Endothelial cell of umbilical vein (primary cell): ENCODE measurements around the gene CT55. TPM values are rescaled to one million over a fixed set of nuclear protein-coding genes. Genes with fewer than 3 reads are reported as not detected.

Experiments used
- BruUV-seq: library from RNA; stranded (reverse); fragments of 400-500 nt; replicated peaks from 2 replicates; lab custom pipeline; 2021; lab: Mats Ljungman, UMichigan
- CTCF ChIA-PET: fragments of 300-600, 350-600 bp; sonication (Branson Sonifier 250); formaldehyde crosslinking; loops from one replicate; lab custom pipeline; 2021; ENCODE audit warnings: antibody characterized with exemption, inconsistent platforms; lab: Charles Lee
- POLR2A ChIA-PET: fragments of 300-600, 350-600 bp; sonication (Branson Sonifier 250); formaldehyde crosslinking; loops from one replicate; lab custom pipeline; 2021; ENCODE audit warnings: antibody characterized with exemption, inconsistent platforms; lab: Charles Lee
- DNase-seq: peaks from one replicate; pipeline ENCODE4 v3.0.0-alpha.2; 2011; ENCODE audit warnings: low read depth, low spot score
- FAIRE-seq: peaks from 2 replicates; lab custom pipeline; 2011; peaks lifted over from hg19 to GRCh38; lab: Jason Lieb, UNC
- H2AFZ ChIP-seq: 2 replicates; pipeline ENCODE4 v1.6.0; 2012; ENCODE audit warnings: low read depth, low read length, control low read depth, inconsistent platforms
- H3K27ac ChIP-seq: 2 replicates; pipeline ENCODE4 v1.5.1; 2011; ENCODE audit warnings: low read depth, mild to moderate bottlenecking, control low read depth, low read length, moderate library complexity; ENCODE audit not compliant: insufficient read depth
- H3K27me3 ChIP-seq, 2 experiments: 2 replicates each; pipeline versions ENCODE4 v1.6.0 to v1.6.1; 2011; ENCODE audit warnings: low read length in 2 of 2, mixed read lengths in 1 of 2; ENCODE audit not compliant: control insufficient read depth in 2 of 2, insufficient read depth in 2 of 2
- H3K36me3 ChIP-seq, 2 experiments: 2 replicates in 1 of 2; 3 replicates in 1 of 2; pipeline ENCODE4 v1.5.1; 2011; ENCODE audit warnings: low read length in 2 of 2, mild to moderate bottlenecking in 1 of 2, moderate library complexity in 1 of 2; ENCODE audit not compliant: control insufficient read depth in 2 of 2, insufficient read depth in 2 of 2; ENCODE audit errors: extremely low read depth in 1 of 2
- H3K4me1 ChIP-seq: 3 replicates; pipeline ENCODE4 v1.5.1; 2011; ENCODE audit warnings: mild to moderate bottlenecking, low read length; ENCODE audit not compliant: control insufficient read depth, insufficient read depth; ENCODE audit errors: extremely low read depth
- H3K4me2 ChIP-seq: 2 replicates; pipeline ENCODE4 v1.6.1; 2011; ENCODE audit warnings: low read length, control low read depth, mixed read lengths; ENCODE audit not compliant: insufficient read depth
- H3K4me3 ChIP-seq, 3 experiments: fragments of 200-600 bp in 1 of 3; sonication (generic), shearing (Covaris generic) in 1 of 3; replicated peaks in 1 of 3; 2 replicates each; pipeline ENCODE4 v1.5.1; 2011 to 2016; ENCODE audit warnings: control low read depth in 3 of 3, low read length in 3 of 3, mild to moderate bottlenecking in 2 of 3, inconsistent platforms in 1 of 3, low read depth in 1 of 3, moderate library complexity in 1 of 3; ENCODE audit not compliant: insufficient read depth in 1 of 3
- H3K79me2 ChIP-seq: 2 replicates; pipeline ENCODE4 v1.6.0; 2012; ENCODE audit warnings: low read length, inconsistent platforms; ENCODE audit not compliant: control insufficient read depth, insufficient read depth
- H3K9ac ChIP-seq: replicated peaks from 2 replicates; pipeline ENCODE3; 2011; ENCODE audit warnings: low read length, control low read depth; ENCODE audit not compliant: insufficient read depth; ENCODE audit errors: extremely low read depth
- H3K9me1 ChIP-seq: replicated peaks from 3 replicates; pipeline ENCODE4 v1.6.0; 2011; ENCODE audit warnings: mild to moderate bottlenecking, low read length; ENCODE audit not compliant: control insufficient read depth, insufficient read depth; ENCODE audit errors: extremely low read depth
- H3K9me3 ChIP-seq: replicated peaks from 2 replicates; pipeline ENCODE4 v1.5.1; 2012; ENCODE audit warnings: low read length, inconsistent platforms; ENCODE audit not compliant: control insufficient read depth, insufficient read depth
- H4K20me1 ChIP-seq: replicated peaks from 2 replicates; pipeline ENCODE3; 2011; ENCODE audit warnings: mild to moderate bottlenecking, low read length; ENCODE audit not compliant: control insufficient read depth, insufficient read depth; ENCODE audit errors: extremely low read depth
- EZH2 ChIP-seq: IDR thresholded peaks from 2 replicates; pipeline ENCODE4 v1.6.1; 2012; ENCODE audit warnings: borderline replicate concordance, low read depth, mild to moderate bottlenecking, moderate library complexity, low read length, inconsistent platforms; ENCODE audit not compliant: severe bottlenecking
- FOS ChIP-seq: IDR thresholded peaks from 2 replicates; pipeline ENCODE4 v1.6.1; 2011; ENCODE audit warnings: mild to moderate bottlenecking, low read length, moderate library complexity, borderline replicate concordance; ENCODE audit not compliant: insufficient read depth
- GATA2 ChIP-seq: IDR thresholded peaks from 2 replicates; pipeline ENCODE4 v1.7.0; 2011; ENCODE audit warnings: low read depth, mild to moderate bottlenecking, moderate library complexity, mixed read lengths, low read length; ENCODE audit not compliant: insufficient read length, insufficient read depth
- JUN ChIP-seq: IDR thresholded peaks from 2 replicates; pipeline ENCODE4 v1.6.1; 2011; ENCODE audit warnings: borderline replicate concordance, low read depth; ENCODE audit not compliant: insufficient read length, insufficient read depth
- MYC ChIP-seq: IDR thresholded peaks from one replicate; pipeline ENCODE4 v1.6.1; 2011; ENCODE audit warnings: mild to moderate bottlenecking, low read depth, low read length
- POLR2A ChIP-seq: IDR thresholded peaks from 2 replicates; pipeline ENCODE4 v1.6.1; 2012; ENCODE audit warnings: low read depth, mild to moderate bottlenecking, control low read depth, low read length
- POLR2AphosphoS5 ChIP-seq: IDR thresholded peaks from 2 replicates; pipeline ENCODE4 v1.6.1; 2012; ENCODE audit warnings: low read depth, mild to moderate bottlenecking, control low read depth, low read length, moderate library complexity; ENCODE audit not compliant: insufficient read depth
- dilution Hi-C: fragments of 300-500 bp; cut with MboI; formaldehyde crosslinking; loops from one replicate; pipeline ENCODE4 v1.15.0; 2019; ENCODE audit warnings: low sequenced_read_pairs; ENCODE audit not compliant: extremely low pct_ligation_motif_present
- intact Hi-C: fragments of 100-400 bp; cut with micrococcal nuclease; formaldehyde crosslinking; loops from one replicate; pipeline ENCODE4 v1.10.0; 2022
- polyA plus RNA-seq, 4 experiments: library from polyadenylated mRNA; depleted of rRNA in 3 of 4; stranded (reverse) in 3 of 4; unstranded in 1 of 4; fragments of >200 nt; gene quantifications; 2 replicates each; pipeline versions ENCODE4 v1.2.1 to v1.2.3, GENCODE V29; 2011 to 2012; ENCODE audit warnings: missing spikeins in 1 of 4
- total RNA-seq: library from RNA; stranded (reverse); gene quantifications from 2 replicates; pipeline ENCODE4 v1.2.3, GENCODE V29; 2021
- TF ChIP-seq, protein P1 (sequence below), 2 donors: IDR thresholded peaks; 1 replicate in 1 of 2; 2 replicates in 1 of 2; pipeline ENCODE4 v1.5.1; 2011; ENCODE audit warnings: low read length in 2 of 2, mild to moderate bottlenecking in 2 of 2, moderate library complexity in 2 of 2, control low read depth in 1 of 2, inconsistent platforms in 1 of 2, low read depth in 1 of 2; ENCODE audit not compliant: insufficient read depth in 1 of 2; ENCODE audit errors: extremely low read depth in 1 of 2
- TF ChIP-seq, protein P2 (sequence below): IDR thresholded peaks from 2 replicates; pipeline ENCODE4 v1.6.1; 2011; ENCODE audit not compliant: insufficient read depth, insufficient read length

Gene CT55
- total and polyA plus RNA-seq, 2 donors (not counting 3 experiments of a cell fraction or from before 2014, with no cell fraction given): not detected

DNA sequence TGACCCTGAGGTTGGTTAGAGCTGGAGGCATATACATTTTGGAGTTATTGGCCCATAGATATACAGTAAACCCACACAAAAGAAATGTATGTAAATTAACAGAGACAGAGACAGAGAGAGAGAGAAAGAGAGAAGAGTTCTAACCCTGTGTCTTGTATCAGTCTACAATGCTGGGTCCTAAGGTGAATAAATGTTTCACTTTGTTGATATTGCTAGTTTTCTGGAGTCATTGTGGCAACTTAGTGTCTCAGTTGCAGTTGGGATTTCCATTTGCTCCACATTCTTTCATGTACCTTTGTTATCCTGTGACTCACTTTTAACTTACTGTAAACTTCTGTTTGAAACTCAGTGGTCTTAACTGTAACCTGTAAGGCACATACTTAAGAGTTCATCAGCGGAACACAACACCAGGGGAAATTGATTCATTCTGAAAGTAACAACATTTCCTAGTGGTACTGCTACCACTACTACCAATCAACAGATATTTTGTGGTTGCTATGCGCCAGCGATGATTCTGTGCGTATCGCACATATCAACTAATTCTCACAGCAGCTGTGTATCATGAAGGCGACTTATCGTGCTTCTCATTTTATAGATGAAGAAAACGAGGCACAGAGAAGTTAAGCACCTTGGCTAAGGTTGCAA is 42.1 kb upstream of the CT55 start:
- no peaks in the 10 kb centered on the region for H3K9me1 ChIP-seq
- intact Hi-C loops: no loop called here
- FAIRE-seq (no peak), DNase-seq (no peak)
- no peaks in the 10 kb centered on the region for H3K4me1 ChIP-seq
- H4K20me1 ChIP-seq: no peaks in the 10 kb centered on the region
- no peak overlapping the region for H3K27ac ChIP-seq
- no peak overlapping the region for H3K4me3 ChIP-seq
- ChIA-PET POLR2A (no interaction called here), CTCF (no interaction called here)
- no peaks in the 10 kb centered on the region for H3K9me3 ChIP-seq
- dilution Hi-C loops: no loop called here
- H3K36me3 ChIP-seq: no peaks in the 10 kb centered on the region
- no peaks in the 10 kb centered on the region for H3K79me2 ChIP-seq
- H2AFZ ChIP-seq: no peak overlapping the region
- no TSS peak for BruUV-seq
- no peak overlapping the region for H3K4me2 ChIP-seq
- H3K27me3 ChIP-seq: no peaks in the 10 kb centered on the region
- TF ChIP-seq EZH2: no peak
- no peak for TF ChIP-seq GATA2
- TF ChIP-seq, protein P1, sequence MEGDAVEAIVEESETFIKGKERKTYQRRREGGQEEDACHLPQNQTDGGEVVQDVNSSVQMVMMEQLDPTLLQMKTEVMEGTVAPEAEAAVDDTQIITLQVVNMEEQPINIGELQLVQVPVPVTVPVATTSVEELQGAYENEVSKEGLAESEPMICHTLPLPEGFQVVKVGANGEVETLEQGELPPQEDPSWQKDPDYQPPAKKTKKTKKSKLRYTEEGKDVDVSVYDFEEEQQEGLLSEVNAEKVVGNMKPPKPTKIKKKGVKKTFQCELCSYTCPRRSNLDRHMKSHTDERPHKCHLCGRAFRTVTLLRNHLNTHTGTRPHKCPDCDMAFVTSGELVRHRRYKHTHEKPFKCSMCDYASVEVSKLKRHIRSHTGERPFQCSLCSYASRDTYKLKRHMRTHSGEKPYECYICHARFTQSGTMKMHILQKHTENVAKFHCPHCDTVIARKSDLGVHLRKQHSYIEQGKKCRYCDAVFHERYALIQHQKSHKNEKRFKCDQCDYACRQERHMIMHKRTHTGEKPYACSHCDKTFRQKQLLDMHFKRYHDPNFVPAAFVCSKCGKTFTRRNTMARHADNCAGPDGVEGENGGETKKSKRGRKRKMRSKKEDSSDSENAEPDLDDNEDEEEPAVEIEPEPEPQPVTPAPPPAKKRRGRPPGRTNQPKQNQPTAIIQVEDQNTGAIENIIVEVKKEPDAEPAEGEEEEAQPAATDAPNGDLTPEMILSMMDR (IDR thresholded peaks at IDR 0.05; ENCODE audit: extremely low read depth in 1 of 2, insufficient read depth in 1 of 2, low read depth in 1 of 2, low read length in 2 of 2): no peak
- TF ChIP-seq JUN: no peak
- TF ChIP-seq MYC: no peak
- TF ChIP-seq FOS: no peak
- TF ChIP-seq POLR2A: no peak
- TF ChIP-seq POLR2AphosphoS5: no peak
- TF ChIP-seq, protein P2, sequence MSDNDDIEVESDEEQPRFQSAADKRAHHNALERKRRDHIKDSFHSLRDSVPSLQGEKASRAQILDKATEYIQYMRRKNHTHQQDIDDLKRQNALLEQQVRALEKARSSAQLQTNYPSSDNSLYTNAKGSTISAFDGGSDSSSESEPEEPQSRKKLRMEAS: no peak
- no peak overlapping the region for H3K9ac ChIP-seq
